A549 (cell line): ENCODE results near the gene RPS6KA2.

Source experiments
- CEBPB ChIP-seq, 2 experiments: fragments of >200 bp in 1 of 2; sonication (Bioruptor Twin) in 1 of 2; formaldehyde crosslinking in 1 of 2; IDR thresholded peaks; 2 replicates each; pipeline ENCODE4 v1.6.1; 2012 to 2016
- CHD2 ChIP-seq: fragments of 150-350 bp; IDR thresholded peaks from 2 replicates; pipeline ENCODE4 v1.6.1; 2014; ENCODE audit warnings: low read length; ENCODE audit not compliant: partially characterized antibody
- EP300 ChIP-seq, 2 experiments: fragments of >200 bp; sonication (Bioruptor Twin); formaldehyde crosslinking; IDR thresholded peaks; 2 replicates in 1 of 2; 3 replicates in 1 of 2; pipeline ENCODE4 v1.6.1; 2016 to 2017
- ESRRA ChIP-seq: fragments of 150-350 bp; IDR thresholded peaks from 2 replicates; pipeline ENCODE4 v1.6.1; 2014; ENCODE audit warnings: mild to moderate bottlenecking, low read length, borderline replicate concordance
- KDM5A ChIP-seq: fragments of 200-600 bp; sonication (generic); IDR thresholded peaks from 2 replicates; pipeline ENCODE4 v1.6.1; 2016; ENCODE audit warnings: antibody characterized with exemption, mild to moderate bottlenecking
- MAFK ChIP-seq: fragments of 450-650 bp; IDR thresholded peaks from 2 replicates; pipeline ENCODE4 v1.6.1; 2014; ENCODE audit not compliant: partially characterized antibody
- POLR2A ChIP-seq: IDR thresholded peaks from 2 replicates; pipeline ENCODE4 v1.6.1; 2012; ENCODE audit warnings: mild to moderate bottlenecking, low read length
- SMC3 ChIP-seq: fragments of >200 bp; sonication (Bioruptor Twin); formaldehyde crosslinking; IDR thresholded peaks from 3 replicates; pipeline ENCODE4 v1.6.1; 2018; ENCODE audit warnings: inconsistent platforms
- TF ChIP-seq, protein P1 (sequence below): fragments of 200-600 bp; sonication (generic); IDR thresholded peaks from 2 replicates; pipeline ENCODE4 v1.6.1; 2016; ENCODE audit warnings: antibody characterized with exemption, mild to moderate bottlenecking, moderate library complexity
- TF ChIP-seq, protein P2 (sequence below): IDR thresholded peaks from 2 replicates; pipeline ENCODE4 v1.6.1; 2012
- TF ChIP-seq, protein P3 (sequence below): fragments of >200 bp; sonication (Bioruptor Twin); formaldehyde crosslinking; IDR thresholded peaks from 3 replicates; pipeline ENCODE4 v1.5.1; 2016
- TF ChIP-seq, protein P4 (sequence below): fragments of 450-650 bp; IDR thresholded peaks from 2 replicates; pipeline ENCODE4 v1.6.1; 2014; ENCODE audit warnings: antibody characterized with exemption
- TF ChIP-seq, protein P5 (sequence below): fragments of 250-450 bp; sonication (Bioruptor Pico); IDR thresholded peaks from 2 replicates; pipeline ENCODE4 v1.5.0; 2021; ENCODE audit warnings: mild to moderate bottlenecking, moderate library complexity, borderline replicate concordance

DNA sequence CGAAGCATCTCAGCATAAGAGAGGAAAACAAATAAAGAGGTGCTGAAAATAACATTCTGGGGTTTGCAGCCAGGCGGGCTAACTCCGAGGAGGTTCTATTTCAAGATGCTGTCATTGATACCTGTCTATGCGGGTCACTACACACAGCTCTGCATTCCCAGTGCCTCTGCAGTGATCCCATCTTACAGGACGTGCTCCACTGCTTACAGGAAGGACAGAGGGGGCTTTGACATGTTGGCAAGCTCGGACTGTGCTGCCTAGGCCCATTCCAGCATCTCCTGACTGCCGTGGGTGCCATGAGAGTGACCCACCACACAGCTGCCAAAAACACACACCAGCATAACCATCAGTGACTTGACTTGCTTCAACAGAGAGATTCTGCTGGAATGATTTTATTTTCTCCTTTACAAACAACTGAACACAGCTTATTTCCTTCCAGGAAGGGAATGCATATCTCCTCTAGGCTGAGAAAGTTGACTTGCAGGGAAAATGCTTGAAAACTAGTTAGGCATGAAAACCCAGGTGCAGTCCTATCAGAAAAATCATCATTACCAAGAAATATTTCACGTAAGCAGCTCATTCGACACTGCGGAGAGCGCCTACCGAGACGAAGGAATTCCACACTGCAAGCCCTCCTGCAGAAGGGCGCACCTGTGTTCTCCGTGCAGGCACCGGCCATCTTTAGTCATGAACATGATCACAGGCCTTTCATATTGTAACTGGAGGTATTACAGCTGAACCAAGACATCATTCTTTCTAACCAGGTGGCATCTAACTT, 103.1 kb downstream of the RPS6KA2 start:
- TF ChIP-seq KDM5A = no peak
- TF ChIP-seq, protein P1, sequence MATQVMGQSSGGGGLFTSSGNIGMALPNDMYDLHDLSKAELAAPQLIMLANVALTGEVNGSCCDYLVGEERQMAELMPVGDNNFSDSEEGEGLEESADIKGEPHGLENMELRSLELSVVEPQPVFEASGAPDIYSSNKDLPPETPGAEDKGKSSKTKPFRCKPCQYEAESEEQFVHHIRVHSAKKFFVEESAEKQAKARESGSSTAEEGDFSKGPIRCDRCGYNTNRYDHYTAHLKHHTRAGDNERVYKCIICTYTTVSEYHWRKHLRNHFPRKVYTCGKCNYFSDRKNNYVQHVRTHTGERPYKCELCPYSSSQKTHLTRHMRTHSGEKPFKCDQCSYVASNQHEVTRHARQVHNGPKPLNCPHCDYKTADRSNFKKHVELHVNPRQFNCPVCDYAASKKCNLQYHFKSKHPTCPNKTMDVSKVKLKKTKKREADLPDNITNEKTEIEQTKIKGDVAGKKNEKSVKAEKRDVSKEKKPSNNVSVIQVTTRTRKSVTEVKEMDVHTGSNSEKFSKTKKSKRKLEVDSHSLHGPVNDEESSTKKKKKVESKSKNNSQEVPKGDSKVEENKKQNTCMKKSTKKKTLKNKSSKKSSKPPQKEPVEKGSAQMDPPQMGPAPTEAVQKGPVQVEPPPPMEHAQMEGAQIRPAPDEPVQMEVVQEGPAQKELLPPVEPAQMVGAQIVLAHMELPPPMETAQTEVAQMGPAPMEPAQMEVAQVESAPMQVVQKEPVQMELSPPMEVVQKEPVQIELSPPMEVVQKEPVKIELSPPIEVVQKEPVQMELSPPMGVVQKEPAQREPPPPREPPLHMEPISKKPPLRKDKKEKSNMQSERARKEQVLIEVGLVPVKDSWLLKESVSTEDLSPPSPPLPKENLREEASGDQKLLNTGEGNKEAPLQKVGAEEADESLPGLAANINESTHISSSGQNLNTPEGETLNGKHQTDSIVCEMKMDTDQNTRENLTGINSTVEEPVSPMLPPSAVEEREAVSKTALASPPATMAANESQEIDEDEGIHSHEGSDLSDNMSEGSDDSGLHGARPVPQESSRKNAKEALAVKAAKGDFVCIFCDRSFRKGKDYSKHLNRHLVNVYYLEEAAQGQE = no peak
- TF ChIP-seq, protein P2, sequence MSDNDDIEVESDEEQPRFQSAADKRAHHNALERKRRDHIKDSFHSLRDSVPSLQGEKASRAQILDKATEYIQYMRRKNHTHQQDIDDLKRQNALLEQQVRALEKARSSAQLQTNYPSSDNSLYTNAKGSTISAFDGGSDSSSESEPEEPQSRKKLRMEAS = no peak
- TF ChIP-seq, protein P3, sequence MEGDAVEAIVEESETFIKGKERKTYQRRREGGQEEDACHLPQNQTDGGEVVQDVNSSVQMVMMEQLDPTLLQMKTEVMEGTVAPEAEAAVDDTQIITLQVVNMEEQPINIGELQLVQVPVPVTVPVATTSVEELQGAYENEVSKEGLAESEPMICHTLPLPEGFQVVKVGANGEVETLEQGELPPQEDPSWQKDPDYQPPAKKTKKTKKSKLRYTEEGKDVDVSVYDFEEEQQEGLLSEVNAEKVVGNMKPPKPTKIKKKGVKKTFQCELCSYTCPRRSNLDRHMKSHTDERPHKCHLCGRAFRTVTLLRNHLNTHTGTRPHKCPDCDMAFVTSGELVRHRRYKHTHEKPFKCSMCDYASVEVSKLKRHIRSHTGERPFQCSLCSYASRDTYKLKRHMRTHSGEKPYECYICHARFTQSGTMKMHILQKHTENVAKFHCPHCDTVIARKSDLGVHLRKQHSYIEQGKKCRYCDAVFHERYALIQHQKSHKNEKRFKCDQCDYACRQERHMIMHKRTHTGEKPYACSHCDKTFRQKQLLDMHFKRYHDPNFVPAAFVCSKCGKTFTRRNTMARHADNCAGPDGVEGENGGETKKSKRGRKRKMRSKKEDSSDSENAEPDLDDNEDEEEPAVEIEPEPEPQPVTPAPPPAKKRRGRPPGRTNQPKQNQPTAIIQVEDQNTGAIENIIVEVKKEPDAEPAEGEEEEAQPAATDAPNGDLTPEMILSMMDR = no peak
- no peak for TF ChIP-seq CHD2
- TF ChIP-seq, protein P4, sequence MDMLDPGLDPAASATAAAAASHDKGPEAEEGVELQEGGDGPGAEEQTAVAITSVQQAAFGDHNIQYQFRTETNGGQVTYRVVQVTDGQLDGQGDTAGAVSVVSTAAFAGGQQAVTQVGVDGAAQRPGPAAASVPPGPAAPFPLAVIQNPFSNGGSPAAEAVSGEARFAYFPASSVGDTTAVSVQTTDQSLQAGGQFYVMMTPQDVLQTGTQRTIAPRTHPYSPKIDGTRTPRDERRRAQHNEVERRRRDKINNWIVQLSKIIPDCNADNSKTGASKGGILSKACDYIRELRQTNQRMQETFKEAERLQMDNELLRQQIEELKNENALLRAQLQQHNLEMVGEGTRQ = no peak
- no peak for TF ChIP-seq SMC3
- no peak for TF ChIP-seq ESRRA
- no peak for TF ChIP-seq CEBPB (IDR thresholded peaks at IDR 0.05)
- TF ChIP-seq POLR2A = no peak
- TF ChIP-seq, protein P5, sequence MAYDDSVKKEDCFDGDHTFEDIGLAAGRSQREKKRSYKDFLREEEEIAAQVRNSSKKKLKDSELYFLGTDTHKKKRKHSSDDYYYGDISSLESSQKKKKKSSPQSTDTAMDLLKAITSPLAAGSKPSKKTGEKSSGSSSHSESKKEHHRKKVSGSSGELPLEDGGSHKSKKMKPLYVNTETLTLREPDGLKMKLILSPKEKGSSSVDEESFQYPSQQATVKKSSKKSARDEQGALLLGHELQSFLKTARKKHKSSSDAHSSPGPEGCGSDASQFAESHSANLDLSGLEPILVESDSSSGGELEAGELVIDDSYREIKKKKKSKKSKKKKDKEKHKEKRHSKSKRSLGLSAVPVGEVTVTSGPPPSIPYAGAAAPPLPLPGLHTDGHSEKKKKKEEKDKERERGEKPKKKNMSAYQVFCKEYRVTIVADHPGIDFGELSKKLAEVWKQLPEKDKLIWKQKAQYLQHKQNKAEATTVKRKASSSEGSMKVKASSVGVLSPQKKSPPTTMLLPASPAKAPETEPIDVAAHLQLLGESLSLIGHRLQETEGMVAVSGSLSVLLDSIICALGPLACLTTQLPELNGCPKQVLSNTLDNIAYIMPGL = no peak
- no peak for TF ChIP-seq MAFK
- no peak for TF ChIP-seq EP300 (IDR thresholded peaks at IDR 0.05)
